H1 (cell line): ENCODE data around the gene JADE1.

Experiments used
- CTCF ChIP-seq, 3 experiments: IDR thresholded peaks; 1 replicate in 2 of 3; 2 replicates in 1 of 3; pipeline versions ENCODE4 v1.5.1 to v1.6.1; 2011; ENCODE audit warnings: low read length in 3 of 3, mild to moderate bottlenecking in 3 of 3, inconsistent platforms in 2 of 3, low read depth in 1 of 3, moderate library complexity in 1 of 3; ENCODE audit not compliant: insufficient read depth in 1 of 3; ENCODE audit errors: control extremely low read depth in 1 of 3
- EP300 ChIP-seq, 2 experiments: IDR thresholded peaks; 1 replicate in 1 of 2; 2 replicates in 1 of 2; pipeline ENCODE4 v1.6.1; 2011 to 2012; ENCODE audit warnings: low read depth in 2 of 2, low read length in 2 of 2, mild to moderate bottlenecking in 2 of 2, borderline replicate concordance in 1 of 2, inconsistent platforms in 1 of 2, moderate library complexity in 1 of 2
- POLR2A ChIP-seq, 2 experiments: IDR thresholded peaks; 1 replicate in 1 of 2; 2 replicates in 1 of 2; pipeline ENCODE4 v1.6.1; 2011; ENCODE audit warnings: low read depth in 2 of 2, low read length in 2 of 2, mild to moderate bottlenecking in 2 of 2; ENCODE audit errors: control extremely low read depth in 1 of 2

DNA sequence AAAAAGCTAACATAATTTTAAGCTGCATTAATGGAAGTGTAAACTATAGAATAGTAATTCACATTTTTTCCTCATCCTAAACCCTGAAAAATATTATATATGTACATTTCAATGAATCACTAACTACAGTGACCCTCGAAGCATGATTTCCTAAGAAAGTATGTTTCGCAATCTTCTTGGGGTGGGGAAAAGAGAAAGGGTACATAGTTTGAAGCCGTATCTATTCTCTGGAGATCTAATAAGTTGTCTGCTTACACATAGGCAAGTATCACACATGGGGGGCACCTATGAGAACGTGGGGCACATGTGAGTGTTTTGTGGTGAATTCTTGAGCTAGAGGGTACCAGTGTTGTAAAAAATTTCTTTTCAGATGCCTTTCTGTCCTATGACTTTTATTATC lies 71.2 kb downstream of the JADE1 start:
- TF ChIP-seq EP300 (IDR thresholded peaks at IDR 0.05; ENCODE audit: borderline replicate concordance in 1 of 2, low read depth in 2 of 2, low read length in 2 of 2) (no peak), CTCF (IDR thresholded peaks at IDR 0.05; ENCODE audit: control extremely low read depth in 1 of 3, insufficient read depth in 1 of 3, low read depth in 1 of 3, low read length in 3 of 3) (no peak), POLR2A (IDR thresholded peaks at IDR 0.05; ENCODE audit: control extremely low read depth in 1 of 2, low read depth in 2 of 2, low read length in 2 of 2) (no peak)
